CD4-positive, alpha-beta T cell treated with Interferon alpha-2 for 1 hour (primary cell): ENCODE data around the gene C16orf89.
"Not testable (repeated sequence)": the region's sequence is repeated elsewhere in the genome, so short reads cannot be mapped to it uniquely, and the experiment has no call there.

Experiments used
- DNase-seq, 2 donors: peaks; one replicate each; pipeline ENCODE4 v3.0.0-alpha.2; 2020 to 2022

C16orf89 gene

DNA sequence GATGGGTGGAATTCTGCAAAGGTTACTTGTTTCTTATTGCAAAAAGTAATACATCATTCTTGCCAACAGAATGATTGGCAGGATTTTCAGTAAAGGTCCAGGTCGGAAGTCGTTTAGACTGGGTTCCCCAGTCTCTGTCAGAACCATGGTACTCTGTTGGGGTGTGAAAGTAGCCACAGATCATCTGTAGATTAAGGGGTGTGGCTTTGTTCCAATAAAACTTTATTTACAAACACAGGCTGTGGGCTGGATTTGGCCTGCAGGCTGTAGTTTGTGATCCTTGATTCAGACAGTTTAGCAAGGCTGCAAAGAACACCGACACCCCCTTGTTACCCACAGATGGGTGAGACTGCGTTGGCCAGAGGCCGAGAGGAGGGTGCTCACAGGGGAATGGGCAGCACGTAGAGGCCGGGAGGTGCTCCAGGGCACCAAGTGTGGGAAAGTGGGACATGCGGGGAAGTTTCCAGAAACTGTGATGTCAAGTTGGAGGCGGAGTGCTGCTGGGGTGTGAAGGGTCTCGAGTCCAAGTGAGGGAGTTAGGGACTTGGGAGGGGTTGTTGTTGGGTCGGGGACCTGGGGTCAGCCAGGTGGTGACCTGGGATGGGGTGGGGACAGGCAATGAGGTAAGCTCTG, 18.5 kb upstream of the C16orf89 start:
- not testable (repeated sequence) for DNase-seq

DNA sequence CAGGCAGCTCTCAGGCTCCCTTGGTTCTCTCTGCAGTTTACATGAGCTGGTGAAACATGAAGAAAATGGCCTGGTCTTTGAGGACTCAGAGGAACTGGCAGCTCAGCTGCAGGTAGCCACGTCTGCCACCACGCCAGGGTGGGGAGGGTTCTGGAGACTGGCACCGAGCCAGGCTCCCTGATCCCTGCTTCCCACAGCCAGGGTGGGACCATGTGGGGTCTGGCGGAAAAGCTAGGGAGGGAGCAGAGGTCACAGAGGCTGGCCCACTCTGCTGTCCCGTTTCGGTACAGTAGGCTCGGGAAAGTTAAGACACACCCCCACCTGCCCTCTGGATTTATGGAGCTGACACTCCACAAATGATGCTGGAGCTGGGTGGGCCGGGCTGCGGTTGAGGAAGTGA, 17.9 kb upstream of the C16orf89 start:
- not testable (repeated sequence) for DNase-seq

DNA sequence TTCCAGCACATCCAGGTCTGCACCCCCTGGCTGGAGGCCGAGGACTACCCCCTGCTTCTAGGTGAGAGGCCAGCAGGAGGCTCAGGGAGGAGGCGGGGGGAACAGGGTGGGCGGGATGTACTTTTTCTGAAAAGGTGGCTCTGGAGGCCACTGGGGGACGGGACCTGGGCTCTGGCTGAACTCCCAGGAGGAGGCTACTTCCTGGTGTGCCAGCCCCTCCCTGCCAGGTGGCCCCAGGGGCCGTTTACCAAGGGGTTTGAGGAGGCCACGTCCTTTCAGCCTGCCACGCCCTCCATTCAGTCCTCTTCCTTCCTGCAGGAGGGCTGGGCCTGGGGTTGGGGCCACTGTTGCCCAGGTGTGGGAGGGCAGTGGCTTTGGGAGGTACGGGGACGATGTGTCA, 15.2 kb upstream of the C16orf89 start:
- DNase-seq, result not testable (repeated sequence)

DNA sequence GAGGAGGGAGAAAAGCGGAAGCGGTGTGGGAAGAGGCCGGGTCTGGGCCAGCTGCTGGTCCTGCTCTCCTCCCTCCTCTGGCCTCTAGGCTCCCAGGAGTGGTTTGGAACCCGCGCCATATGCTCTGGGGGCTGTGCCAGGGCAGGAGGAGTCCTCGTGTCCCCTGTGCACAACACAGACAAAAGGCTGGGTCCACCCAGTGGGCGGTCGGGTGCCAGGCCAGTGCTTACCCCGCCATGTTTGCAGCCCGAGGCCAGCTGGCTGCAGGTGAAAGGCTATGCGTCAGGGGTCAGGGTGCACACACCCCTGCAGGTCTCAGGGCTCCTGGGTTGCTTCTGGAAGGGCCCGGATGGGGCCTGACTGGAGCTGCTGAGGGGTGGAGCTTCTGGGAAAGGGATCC, 14.7 kb upstream of the C16orf89 start:
- not testable (repeated sequence) for DNase-seq

DNA sequence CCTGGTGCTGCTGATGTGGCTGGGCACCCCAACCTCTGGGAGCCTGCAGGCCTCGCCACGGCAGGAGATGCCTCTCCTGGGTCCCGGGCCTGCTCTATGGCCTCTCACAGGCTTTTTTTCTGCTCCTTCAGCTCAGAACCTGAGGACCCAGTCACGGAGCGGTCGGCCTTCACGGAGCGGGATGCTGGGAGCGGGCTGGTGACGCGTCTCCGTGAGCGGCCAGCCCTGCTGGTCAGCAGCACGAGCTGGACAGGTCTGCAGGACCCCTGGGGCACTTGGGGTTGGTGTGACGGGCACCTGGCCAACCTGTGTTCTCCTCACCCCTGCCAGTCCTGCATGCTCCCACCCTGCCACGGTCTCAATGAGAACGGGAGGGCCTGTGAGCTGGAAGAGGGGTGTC, 12.9 kb upstream of the C16orf89 start:
- no peak for DNase-seq

- DNase-seq, result no peak
Measured at GRCh38 chr16:5077304-5077703, 11.5 kb upstream of the C16orf89 start.

- no peak for DNase-seq
Measured at GRCh38 chr16:5075637-5076036, 9.9 kb upstream of the C16orf89 start.

- DNase-seq, result not testable (repeated sequence)
Measured at GRCh38 chr16:5073771-5074170, 8.0 kb upstream of the C16orf89 start.

GRCh38 chr16:5073279-5073629, 7.5 kb upstream of the C16orf89 start:
- no peak for DNase-seq

DNA sequence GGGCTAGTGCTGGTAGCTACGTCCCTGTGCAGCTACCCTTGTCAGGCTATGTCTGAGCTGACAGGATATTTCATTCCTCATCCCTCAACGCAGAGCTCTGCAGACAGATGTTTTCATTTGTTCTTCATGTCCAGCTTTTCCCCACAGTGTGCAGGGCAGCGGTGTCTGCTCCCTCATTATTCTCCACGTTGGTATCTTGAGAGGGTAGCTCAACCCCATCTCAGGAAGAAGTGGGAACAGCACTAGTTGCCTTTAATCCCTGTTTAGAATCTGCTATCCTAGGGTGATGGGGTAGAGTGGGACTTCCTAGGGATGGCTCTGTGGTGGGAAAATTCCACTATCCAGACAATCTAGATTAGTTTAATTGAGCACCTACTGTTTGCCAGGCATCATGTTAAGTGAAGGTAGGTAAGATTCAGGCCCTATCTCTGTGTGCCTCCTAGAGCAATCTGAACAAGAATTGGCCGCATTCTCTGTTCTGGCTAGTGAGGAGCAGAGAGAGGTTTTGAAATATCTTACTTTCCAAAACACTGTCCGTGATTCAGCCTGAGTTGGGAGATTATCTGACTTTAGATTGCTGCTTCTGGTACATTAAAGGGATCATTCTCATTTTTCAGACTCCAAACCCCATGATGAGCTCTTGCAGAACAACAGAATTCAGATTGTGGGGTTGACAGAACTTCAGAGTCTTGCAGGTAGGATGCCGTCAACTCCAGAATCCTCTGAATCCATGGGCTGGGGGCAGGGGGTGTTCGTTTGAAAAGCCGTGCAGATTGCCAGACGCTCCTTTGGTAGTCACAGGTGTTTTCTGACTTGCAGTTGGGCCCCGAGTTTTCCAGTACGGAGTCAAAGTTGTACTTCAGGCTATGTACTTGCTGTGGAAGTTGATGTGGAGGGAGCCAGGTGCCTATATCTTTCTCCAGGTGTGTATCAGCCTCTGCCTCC, 6.8 kb upstream of the C16orf89 start:
- no peak for DNase-seq

- peak; percentile 89 to 92 for DNase-seq
Measured at GRCh38 chr16:5071681-5072333, 6.1 kb upstream of the C16orf89 start, which contains the start of gene ALG1. Gene ALG1, plus strand, starts transcription at chr16:5071843. Its CDS starts 7 bp downstream, at chr16:5071850.

DNA sequence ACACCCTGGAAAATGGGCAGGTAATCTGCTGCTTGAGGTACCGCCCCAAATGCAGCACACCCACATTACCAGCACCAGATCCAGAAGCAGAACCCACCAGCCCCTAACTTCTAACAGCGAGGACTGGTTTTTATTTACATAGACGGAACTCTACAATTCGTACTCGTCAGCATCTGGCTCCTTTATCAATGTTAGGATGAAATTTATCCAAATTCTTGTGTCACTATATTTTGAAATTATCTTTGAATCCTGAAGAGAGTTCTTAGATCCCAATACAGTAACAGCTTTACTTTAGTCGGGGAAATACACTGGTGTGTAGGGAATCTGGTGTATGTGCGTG, 5.6 kb upstream of the C16orf89 start:
- DNase-seq, result no peak

GRCh38 chr16:5070431-5071186, 4.9 kb upstream of the C16orf89 start:
- no peak for DNase-seq

GRCh38 chr16:5069854-5070253, 4.1 kb upstream of the C16orf89 start:
- DNase-seq, result no peak

DNA sequence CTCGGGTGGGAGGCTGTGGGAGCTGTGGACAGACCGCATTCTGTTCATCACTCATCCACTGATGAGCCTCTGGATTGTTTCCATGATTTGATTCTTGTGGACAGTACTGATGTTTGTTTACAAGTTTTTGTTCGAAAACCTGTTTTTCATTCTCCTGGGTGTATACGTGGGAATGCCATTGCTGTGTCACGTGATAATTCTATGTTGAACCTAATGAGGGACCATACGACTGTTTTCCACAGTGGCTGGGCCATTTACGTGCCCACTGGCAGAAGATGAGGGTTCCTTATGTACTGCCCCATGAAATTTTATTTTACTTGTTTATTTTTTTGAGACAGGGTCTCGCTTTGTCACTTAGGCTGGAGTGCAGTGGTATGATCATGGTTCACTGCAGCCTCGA, 3.3 kb upstream of the C16orf89 start:
- no peak for DNase-seq

DNA sequence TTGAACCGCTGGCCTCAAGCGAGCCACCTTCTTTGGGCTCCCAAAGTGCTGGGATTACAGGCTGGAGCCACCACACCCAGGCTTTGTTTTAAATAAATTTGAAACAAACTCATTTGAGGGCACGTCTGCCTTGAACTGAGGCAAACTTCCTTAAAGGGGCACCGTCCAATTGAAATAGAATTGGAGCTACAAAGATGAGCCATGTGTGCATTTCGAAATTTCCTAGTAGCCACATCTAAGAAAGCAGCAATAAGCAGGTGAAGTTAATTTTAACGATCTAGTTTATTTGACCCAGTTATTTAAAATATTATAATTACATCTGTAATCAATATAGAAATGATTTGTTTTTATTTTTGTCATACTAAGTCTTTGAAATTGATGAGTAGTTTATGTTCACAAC, 755 bp upstream of the C16orf89 start:
- DNase-seq, result no peak

- DNase-seq, result no peak
Measured at GRCh38 chr16:5065326-5065725, 430 bp downstream of the C16orf89 start.

GRCh38 chr16:5064915-5065314, 841 bp downstream of the C16orf89 start:
- DNase-seq, result no peak

- DNase-seq, result no peak
Measured at GRCh38 chr16:5062790-5063765, 2.7 kb downstream of the C16orf89 start.

DNA sequence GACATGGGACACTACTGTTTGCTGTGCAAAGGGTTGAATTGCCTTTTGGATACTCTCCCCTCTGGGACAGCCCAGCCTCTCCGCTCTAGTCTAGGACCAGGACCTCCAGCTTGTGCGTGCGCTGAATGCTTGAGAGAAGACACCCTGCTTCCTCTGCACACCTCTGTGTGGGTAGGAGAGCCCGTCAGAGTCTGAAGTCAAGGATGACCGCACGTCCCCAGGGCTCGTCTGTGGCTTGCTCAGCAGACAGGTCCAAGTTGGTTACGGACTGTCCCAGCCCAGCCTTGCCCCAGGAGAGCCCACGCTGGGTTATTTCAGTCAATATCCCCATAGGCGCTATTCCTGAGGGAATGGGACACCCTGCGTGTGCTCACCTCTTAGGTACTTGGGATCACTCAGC, 3.7 kb downstream of the C16orf89 start:
- no peak for DNase-seq

- no peak for DNase-seq
Measured at GRCh38 chr16:5060073-5060641, 5.6 kb downstream of the C16orf89 start.
